ENCODE measurements around the gene THAP10.

- TF ChIP-seq EZH2 (IDR thresholded peaks at IDR 0.05; ENCODE audit: low read depth, unreplicated experiment) (no peak), POLR2AphosphoS5 (IDR thresholded peaks at IDR 0.05; ENCODE audit: low read depth) (no peak), EZH2phosphoT487 (IDR thresholded peaks at IDR 0.05; ENCODE audit: unreplicated experiment) (no peak), CREB1 (CRISPR knock-in tag; IDR thresholded peaks at IDR 0.05; ENCODE audit: low read depth) (no peak), ZNF331 (CRISPR knock-in tag; IDR thresholded peaks at IDR 0.05; ENCODE audit: low read depth) (no peak), NANOG (IDR thresholded peaks at IDR 0.05; ENCODE audit: borderline replicate concordance) (no peak), ZNF114 (CRISPR knock-in tag; IDR thresholded peaks at IDR 0.05) (no peak), STAT1 (IDR thresholded peaks at IDR 0.05; ENCODE audit: unreplicated experiment) (no peak)
- TF ChIP-seq, protein P1, sequence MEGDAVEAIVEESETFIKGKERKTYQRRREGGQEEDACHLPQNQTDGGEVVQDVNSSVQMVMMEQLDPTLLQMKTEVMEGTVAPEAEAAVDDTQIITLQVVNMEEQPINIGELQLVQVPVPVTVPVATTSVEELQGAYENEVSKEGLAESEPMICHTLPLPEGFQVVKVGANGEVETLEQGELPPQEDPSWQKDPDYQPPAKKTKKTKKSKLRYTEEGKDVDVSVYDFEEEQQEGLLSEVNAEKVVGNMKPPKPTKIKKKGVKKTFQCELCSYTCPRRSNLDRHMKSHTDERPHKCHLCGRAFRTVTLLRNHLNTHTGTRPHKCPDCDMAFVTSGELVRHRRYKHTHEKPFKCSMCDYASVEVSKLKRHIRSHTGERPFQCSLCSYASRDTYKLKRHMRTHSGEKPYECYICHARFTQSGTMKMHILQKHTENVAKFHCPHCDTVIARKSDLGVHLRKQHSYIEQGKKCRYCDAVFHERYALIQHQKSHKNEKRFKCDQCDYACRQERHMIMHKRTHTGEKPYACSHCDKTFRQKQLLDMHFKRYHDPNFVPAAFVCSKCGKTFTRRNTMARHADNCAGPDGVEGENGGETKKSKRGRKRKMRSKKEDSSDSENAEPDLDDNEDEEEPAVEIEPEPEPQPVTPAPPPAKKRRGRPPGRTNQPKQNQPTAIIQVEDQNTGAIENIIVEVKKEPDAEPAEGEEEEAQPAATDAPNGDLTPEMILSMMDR (conservative IDR thresholded peaks at IDR 0.05; ENCODE audit: low read depth in 2 of 2), result peak; percentile 49 to 63
- TF ChIP-seq, protein P2, sequence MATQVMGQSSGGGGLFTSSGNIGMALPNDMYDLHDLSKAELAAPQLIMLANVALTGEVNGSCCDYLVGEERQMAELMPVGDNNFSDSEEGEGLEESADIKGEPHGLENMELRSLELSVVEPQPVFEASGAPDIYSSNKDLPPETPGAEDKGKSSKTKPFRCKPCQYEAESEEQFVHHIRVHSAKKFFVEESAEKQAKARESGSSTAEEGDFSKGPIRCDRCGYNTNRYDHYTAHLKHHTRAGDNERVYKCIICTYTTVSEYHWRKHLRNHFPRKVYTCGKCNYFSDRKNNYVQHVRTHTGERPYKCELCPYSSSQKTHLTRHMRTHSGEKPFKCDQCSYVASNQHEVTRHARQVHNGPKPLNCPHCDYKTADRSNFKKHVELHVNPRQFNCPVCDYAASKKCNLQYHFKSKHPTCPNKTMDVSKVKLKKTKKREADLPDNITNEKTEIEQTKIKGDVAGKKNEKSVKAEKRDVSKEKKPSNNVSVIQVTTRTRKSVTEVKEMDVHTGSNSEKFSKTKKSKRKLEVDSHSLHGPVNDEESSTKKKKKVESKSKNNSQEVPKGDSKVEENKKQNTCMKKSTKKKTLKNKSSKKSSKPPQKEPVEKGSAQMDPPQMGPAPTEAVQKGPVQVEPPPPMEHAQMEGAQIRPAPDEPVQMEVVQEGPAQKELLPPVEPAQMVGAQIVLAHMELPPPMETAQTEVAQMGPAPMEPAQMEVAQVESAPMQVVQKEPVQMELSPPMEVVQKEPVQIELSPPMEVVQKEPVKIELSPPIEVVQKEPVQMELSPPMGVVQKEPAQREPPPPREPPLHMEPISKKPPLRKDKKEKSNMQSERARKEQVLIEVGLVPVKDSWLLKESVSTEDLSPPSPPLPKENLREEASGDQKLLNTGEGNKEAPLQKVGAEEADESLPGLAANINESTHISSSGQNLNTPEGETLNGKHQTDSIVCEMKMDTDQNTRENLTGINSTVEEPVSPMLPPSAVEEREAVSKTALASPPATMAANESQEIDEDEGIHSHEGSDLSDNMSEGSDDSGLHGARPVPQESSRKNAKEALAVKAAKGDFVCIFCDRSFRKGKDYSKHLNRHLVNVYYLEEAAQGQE (IDR thresholded peaks at IDR 0.05; ENCODE audit: unreplicated experiment), result no peak
Observed at GRCh38 chr15:70875001-70875782, 17.0 kb downstream of the THAP10 start.

Data from GM23338 (cell line).